NCI-H128 (cell line): ENCODE data around the gene C2orf69.
A peak's percentile ranks its signal among the peaks of the same experiment; 100 is the strongest.
"Not testable (repeated sequence)": the region's sequence is repeated elsewhere in the genome, so short reads cannot be mapped to it uniquely, and the experiment has no call there.

Experiments
- DNase-seq: peaks from one replicate; lab custom pipeline; 2025; ENCODE audit not compliant: unreplicated experiment; lab: John Stamatoyannopoulos, UW

The C2orf69 gene

GRCh38 chr2:199911052-199911876 is at the start of gene C2orf69:
Gene C2orf69, plus strand, starts transcription at chr2:199911293. Its CDS starts 146 bp downstream, at chr2:199911439.
- DNase-seq = peak; percentile 77

DNA sequence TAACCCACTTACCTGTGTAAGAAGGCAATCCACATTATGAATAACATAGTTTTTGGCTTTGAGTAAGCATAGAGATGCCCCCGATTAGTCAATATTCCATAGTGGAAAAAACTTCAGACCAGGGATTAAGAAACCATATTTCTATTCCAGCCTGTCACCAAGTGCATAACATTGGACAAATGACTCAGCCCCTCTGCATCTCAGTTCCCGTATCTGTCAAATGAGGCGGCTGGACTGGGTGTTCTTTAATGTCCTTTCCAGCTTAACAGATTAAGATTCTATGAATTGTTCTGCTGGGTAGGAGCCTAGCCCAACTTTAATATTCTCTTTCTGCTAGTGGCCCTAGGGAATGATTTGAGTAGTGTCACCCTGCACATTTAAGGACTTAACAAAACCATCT is 48.3 kb upstream of the C2orf69 start:
- DNase-seq = no peak

- DNase-seq = no peak
These were observed 45.2 kb upstream of the C2orf69 start for GRCh38 chr2:199865905-199866304.

DNA sequence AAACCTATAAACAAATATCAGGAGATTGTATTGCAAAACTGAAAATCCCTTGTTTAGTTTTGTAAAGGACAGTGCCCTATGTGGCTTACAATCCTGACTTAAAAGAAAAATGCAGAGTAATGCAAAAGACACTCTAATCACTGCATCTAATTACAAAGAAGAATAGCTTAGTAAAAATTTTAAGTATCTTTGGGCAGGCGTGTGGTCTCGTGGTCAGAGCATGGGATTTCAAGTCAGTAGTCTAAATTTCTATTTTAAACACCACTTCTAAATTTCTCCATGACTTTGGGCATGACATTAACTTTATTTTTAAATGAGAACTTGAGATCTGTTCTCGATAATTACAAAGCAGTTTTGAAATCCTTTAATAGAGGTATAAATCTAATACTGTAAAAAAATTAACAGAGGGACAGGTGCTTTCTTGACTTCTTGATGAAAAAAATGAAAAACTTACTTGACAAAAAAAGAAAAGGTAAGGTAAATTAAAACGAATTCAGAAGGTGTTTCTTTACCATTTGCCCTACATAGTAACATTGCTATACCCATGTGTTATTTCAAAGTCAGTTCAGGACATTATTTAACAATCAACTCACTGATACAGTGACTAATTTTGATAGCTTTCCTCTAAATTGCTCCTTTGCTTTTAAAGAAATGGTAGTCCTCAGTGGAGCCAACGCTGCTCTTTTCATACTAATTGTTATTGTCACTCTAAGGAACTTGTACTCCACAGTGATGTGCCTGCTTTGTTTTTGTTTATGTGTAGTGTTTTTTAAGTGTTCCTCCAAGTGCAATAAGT is 42.5 kb upstream of the C2orf69 start:
- DNase-seq = no peak

DNA sequence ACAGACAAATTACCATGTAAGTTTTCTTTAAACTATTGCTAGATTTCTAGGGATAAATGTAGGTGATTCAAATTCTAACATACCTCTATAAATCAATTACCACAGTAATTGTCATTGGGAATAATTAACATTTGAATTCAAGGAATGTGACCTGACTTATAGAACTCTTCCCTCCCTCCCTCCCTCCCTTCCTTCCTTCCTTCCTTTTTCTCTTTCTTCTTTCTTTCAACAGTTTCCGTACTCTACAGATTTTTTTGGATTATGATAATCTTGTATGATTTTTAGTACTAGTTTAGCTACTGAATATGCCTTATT is 41.9 kb upstream of the C2orf69 start:
- no peak for DNase-seq

- DNase-seq = no peak
These were observed 41.4 kb upstream of the C2orf69 start for GRCh38 chr2:199869653-199870052.

DNA sequence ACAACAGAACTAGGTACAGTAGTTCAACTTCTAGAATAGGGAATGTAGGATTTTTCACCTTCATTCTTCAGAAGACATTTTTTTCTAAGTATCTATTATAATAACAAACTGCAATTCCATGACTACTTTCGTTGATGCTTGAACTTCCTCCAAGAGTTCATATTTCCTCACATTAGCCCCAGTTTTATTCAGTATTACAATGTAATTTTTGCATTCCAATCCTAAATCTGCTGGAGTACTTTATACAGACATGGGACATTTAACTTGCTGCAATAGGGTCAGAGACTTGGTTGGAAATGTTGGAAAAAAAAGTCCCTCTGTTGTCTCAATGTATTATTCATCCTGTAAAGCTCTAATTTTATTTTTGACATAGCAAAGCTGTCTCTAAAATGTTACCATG is 40.5 kb upstream of the C2orf69 start:
- DNase-seq = no peak

GRCh38 chr2:199874209-199874608 is 36.9 kb upstream of the C2orf69 start:
- no peak for DNase-seq

DNA sequence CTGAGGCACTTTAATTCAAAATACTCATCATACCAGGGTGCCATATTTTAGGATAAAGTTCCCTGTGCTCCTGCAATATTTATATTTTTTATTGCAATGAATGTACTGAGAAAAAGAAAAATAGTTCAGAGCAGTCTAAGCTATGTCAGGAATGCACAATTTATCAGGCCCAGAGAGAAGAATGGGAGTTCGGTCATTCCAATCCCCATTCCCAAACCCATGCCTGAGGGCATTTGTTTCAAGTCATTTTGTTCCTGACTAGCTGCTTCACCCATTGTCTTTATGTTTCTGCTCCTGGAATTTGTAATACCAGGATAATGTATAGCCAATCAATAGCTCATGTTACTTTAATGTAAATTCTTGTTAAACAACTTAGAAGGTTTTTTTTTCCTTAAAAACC is 35.7 kb upstream of the C2orf69 start:
- no peak for DNase-seq

GRCh38 chr2:199882667-199883066 is 28.4 kb upstream of the C2orf69 start:
- DNase-seq = no peak

- DNase-seq = no peak
These were observed 27.4 kb upstream of the C2orf69 start for GRCh38 chr2:199883474-199884212.

- DNase-seq = no peak
These were observed 15.7 kb upstream of the C2orf69 start for GRCh38 chr2:199895406-199895805.

- DNase-seq = no peak
These were observed 14.5 kb upstream of the C2orf69 start for GRCh38 chr2:199896617-199897016.

DNA sequence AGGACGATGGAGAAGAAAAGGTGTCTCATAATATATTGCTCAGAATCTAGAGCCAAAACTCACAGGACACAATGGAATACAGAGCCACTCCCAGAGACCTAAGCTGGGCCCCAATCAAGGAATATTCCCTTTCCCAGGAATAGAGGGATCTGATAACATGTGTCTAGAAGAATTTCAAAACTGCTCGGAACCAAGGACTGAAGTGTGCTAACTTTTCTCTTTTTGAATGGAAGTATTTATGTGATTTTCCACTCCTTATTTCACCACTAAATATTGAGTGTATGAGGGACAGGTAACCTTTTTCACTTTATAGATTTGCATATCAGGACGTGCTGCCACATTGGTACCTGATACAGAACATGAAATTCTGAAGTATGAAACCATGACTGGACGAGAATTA is 9.2 kb upstream of the C2orf69 start:
- DNase-seq = no peak

GRCh38 chr2:199902486-199903110 is 8.5 kb upstream of the C2orf69 start:
- DNase-seq = no peak

DNA sequence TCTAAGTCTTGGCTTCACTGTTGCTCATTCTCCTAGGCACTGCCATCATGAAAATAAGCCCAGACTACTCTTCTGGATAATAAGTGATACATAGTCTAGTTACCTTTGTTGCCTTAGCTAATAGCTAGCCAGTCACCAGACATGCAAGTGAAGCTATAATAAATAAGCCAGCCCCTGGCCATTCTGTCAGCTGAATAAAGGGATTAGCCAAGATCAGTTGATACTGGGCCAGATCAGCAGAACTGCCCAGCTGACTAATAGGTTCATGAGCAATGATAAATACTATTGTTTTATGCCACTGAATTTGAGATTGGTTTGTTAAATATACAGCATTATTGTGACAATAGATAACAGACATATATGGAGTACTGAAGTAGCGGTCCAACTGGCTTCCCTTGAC is 8.0 kb upstream of the C2orf69 start:
- DNase-seq = no peak

- no peak for DNase-seq
These were observed 3.9 kb upstream of the C2orf69 start for GRCh38 chr2:199907008-199907714.

DNA sequence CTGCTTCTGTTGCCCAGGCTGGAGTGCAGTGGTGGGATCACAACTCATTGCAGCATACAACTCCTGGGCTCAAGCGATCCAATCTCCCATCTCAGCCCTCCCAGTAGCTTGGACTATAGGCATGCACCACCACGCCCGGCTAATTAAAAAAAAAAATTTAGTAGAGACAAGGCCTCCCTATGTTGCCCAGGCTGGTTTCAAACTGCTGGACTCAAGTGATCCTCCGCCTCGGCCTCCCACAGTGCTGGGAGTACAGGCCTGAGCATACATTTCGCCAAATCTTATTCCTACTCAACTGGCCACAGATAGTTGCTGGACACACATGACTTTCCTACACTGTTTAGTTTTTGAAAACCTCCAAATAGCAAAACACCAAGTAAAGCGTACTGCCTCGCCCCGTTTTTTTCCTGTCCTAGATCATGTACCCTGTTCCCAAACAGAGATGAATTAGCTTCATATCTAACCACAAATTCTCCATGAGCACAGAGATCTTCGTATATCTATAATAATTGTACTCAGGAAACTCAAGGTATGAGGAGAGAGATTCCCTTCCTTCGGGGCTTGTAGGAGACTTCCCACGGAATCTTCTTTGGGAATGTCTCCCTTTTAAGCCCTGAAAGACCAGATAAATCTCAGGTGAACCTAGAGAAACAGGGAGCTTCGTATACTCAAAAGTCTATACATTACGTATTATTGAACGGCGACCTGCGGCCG is 598 bp upstream of the C2orf69 start:
- no peak for DNase-seq

- no peak for DNase-seq
These were observed 726 bp downstream of the C2orf69 start for GRCh38 chr2:199911877-199912161.

GRCh38 chr2:199912553-199913114 is 1.5 kb downstream of the C2orf69 start:
- not testable (repeated sequence) for DNase-seq
